Right lobe of liver (tissue), 4 donors: ENCODE measurements around the gene AKTIP.

ENCODE experiments used
- CTCF ChIP-seq, 4 donors: fragments of 200-600 bp in 3 of 4; fragments of 450-650 bp in 1 of 4; IDR thresholded peaks; one replicate each; pipeline versions ENCODE4 v1.5.1 to v1.8.0; 2016 to 2022; ENCODE audit warnings: antibody characterized with exemption in 4 of 4, mild to moderate bottlenecking in 2 of 4
- POLR2A ChIP-seq: fragments of 450-650 bp; IDR thresholded peaks from one replicate; pipeline ENCODE4 v1.6.1; 2017; ENCODE audit warnings: antibody characterized with exemption, mild to moderate bottlenecking
- donor health status: DM: no; HTN: no; CAD: no.
- donor health status: DM: no; HTN: no; CAD: no.
- donor health status: DM: no; HTN: yes; CAD: no.

GRCh38 chr16:53529513-53529912 is 26.5 kb upstream of the AKTIP start:
- TF ChIP-seq CTCF (IDR thresholded peaks at IDR 0.05), result no peak
- no peak for TF ChIP-seq POLR2A
